GM23338 (cell line): Measurements from ENCODE around the gene RNF157.

ENCODE experiments used
- EZH2phosphoT487 ChIP-seq: fragments of 200-600 bp; sonication (generic); IDR thresholded peaks from one replicate; pipeline ENCODE4 v1.8.1; 2018; ENCODE audit warnings: antibody characterized with exemption; ENCODE audit not compliant: unreplicated experiment
- POLR2AphosphoS5 ChIP-seq: IDR thresholded peaks from 2 replicates; pipeline ENCODE4 v1.6.1; 2016; ENCODE audit warnings: antibody characterized with exemption, low read depth
- TF ChIP-seq, protein P1 (sequence below), 2 experiments: fragments of 200-600 bp in 1 of 2; sonication (generic) in 1 of 2; conservative IDR thresholded peaks; 2 replicates each; pipeline versions ENCODE4 v1.5.1 to v1.6.1; 2016 to 2017; ENCODE audit warnings: antibody characterized with exemption in 2 of 2, low read depth in 2 of 2, mild to moderate bottlenecking in 2 of 2, moderate library complexity in 1 of 2

DNA sequence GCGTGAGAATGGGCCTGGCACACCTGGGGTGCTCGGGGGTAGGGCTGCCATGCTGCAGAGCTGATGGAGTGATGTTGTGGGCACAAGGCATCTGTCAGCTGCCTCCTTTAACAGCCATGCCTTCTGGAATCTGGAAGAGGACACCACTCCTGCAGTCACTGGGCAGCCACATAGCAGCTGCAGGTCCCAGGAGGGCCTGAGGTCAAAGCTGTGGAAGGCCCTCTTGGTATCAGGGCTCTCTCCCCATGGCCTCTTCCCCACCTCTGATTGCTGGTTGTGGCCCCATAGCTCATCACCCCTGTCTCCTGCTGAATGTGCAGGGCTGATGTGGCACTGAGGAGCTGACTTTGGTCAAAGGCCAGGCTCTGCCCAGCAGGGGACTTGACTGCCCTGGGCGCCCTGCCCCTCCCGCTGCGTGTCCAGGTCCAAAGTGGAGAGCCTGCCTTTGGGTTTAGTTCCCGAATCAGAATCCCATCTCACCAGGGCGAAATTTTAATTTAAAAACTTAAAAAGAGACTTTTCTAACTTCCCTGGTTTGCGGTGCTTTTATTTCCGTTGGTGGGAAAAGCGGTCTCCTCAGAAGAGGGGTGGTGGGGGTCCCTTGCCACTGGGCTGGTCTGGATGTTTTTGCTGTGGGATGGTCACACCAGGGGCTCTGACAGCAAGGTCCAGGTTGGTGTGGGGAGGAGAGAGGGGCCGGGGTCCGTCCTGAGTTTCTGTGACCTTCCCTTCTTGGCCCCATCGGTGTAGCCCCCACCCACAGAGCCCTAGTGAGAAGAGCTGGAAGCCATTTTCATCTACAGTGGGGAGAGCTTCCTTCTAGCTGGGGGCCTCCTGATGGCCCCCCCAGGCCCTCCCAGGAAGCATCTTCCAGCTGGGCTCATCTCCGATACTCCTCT is 30.7 kb upstream of the RNF157 start:
- no peak for TF ChIP-seq POLR2AphosphoS5
- TF ChIP-seq EZH2phosphoT487: no peak
- TF ChIP-seq, protein P1, sequence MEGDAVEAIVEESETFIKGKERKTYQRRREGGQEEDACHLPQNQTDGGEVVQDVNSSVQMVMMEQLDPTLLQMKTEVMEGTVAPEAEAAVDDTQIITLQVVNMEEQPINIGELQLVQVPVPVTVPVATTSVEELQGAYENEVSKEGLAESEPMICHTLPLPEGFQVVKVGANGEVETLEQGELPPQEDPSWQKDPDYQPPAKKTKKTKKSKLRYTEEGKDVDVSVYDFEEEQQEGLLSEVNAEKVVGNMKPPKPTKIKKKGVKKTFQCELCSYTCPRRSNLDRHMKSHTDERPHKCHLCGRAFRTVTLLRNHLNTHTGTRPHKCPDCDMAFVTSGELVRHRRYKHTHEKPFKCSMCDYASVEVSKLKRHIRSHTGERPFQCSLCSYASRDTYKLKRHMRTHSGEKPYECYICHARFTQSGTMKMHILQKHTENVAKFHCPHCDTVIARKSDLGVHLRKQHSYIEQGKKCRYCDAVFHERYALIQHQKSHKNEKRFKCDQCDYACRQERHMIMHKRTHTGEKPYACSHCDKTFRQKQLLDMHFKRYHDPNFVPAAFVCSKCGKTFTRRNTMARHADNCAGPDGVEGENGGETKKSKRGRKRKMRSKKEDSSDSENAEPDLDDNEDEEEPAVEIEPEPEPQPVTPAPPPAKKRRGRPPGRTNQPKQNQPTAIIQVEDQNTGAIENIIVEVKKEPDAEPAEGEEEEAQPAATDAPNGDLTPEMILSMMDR (conservative IDR thresholded peaks at IDR 0.05; ENCODE audit: low read depth in 2 of 2): no peak
